Measurements from ENCODE around the gene SLC37A3.

DNA sequence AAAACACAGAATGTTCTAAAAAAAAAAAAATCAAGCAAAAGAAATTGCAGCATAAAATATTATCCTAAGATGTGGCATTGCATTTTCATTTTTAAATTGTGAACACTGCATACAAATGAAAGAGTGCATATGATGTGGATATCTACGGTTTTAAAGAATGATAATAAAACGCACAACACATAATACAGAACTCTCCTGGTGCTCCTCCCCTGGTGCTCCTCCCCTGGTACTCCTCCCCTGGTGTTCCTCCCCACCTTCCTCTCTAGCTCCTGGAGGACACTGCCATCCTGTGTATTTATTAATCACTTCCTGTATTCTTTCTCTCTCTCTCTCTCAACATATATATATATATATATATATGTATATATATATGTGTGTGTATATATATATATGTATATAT is 100.1 kb downstream of the SLC37A3 start:
- TF ChIP-seq, protein P1, sequence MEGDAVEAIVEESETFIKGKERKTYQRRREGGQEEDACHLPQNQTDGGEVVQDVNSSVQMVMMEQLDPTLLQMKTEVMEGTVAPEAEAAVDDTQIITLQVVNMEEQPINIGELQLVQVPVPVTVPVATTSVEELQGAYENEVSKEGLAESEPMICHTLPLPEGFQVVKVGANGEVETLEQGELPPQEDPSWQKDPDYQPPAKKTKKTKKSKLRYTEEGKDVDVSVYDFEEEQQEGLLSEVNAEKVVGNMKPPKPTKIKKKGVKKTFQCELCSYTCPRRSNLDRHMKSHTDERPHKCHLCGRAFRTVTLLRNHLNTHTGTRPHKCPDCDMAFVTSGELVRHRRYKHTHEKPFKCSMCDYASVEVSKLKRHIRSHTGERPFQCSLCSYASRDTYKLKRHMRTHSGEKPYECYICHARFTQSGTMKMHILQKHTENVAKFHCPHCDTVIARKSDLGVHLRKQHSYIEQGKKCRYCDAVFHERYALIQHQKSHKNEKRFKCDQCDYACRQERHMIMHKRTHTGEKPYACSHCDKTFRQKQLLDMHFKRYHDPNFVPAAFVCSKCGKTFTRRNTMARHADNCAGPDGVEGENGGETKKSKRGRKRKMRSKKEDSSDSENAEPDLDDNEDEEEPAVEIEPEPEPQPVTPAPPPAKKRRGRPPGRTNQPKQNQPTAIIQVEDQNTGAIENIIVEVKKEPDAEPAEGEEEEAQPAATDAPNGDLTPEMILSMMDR (IDR thresholded peaks at IDR 0.05): no peak
- no peak for TF ChIP-seq POLR2AphosphoS5 (IDR thresholded peaks at IDR 0.05)

Measured in gastroesophageal sphincter (tissue), 3 donors.